Uterus (tissue), 4 donors: ENCODE data around the gene SNAP47. TPM values are rescaled to one million over a fixed set of nuclear protein-coding genes. Genes with fewer than 3 reads are reported as not detected.

Experiments
- DNase-seq, 2 donors: peaks; one replicate each; pipeline ENCODE4 v3.0.0-alpha.2; 2019 to 2020
- H3K27ac ChIP-seq, 2 donors: fragments of 200-600 bp; sonication (generic); 1 replicate in 1 of 2; 2 replicates in 1 of 2; pipeline ENCODE4 v1.5.1; 2016 to 2018
- H3K27me3 ChIP-seq, 2 donors: fragments of 200-600 bp; sonication (generic); one replicate each; pipeline ENCODE4 v1.5.1; 2018 to 2019; ENCODE audit warnings: control low read depth in 1 of 2
- H3K36me3 ChIP-seq, 2 donors: fragments of 200-600 bp; sonication (generic); one replicate each; pipeline ENCODE4 v1.5.1; 2019; ENCODE audit warnings: control low read depth in 1 of 2
- H3K4me1 ChIP-seq, 2 donors: fragments of 200-600 bp; sonication (generic); one replicate each; pipeline ENCODE4 v1.5.1; 2018 to 2019; ENCODE audit warnings: control low read depth in 1 of 2
- H3K4me3 ChIP-seq, 2 donors: fragments of 200-600 bp; sonication (generic); 1 replicate in 1 of 2; 2 replicates in 1 of 2; pipeline ENCODE4 v1.5.1; 2018 to 2019; ENCODE audit warnings: mild to moderate bottlenecking in 1 of 2
- H3K9me3 ChIP-seq, 2 donors: fragments of 200-600 bp; sonication (generic); one replicate each; pipeline ENCODE4 v1.5.1; 2019; ENCODE audit warnings: control low read depth in 1 of 2
- POLR2A ChIP-seq, 2 donors: fragments of 450-650 bp; IDR thresholded peaks; one replicate each; pipeline ENCODE4 v1.6.1; 2016; ENCODE audit warnings: antibody characterized with exemption in 2 of 2, mild to moderate bottlenecking in 1 of 2, moderate library complexity in 1 of 2
- intact Hi-C: fragments of 100-400 bp; cut with DNase I; formaldehyde crosslinking; loops from one replicate; pipeline ENCODE4 v1.15.1; 2023; ENCODE audit warnings: low total_unique reads
- total RNA-seq, 4 donors: library from RNA; depleted of rRNA in 3 of 4; stranded (reverse); fragments of >200 nt in 3 of 4; gene quantifications; one replicate each; pipeline versions ENCODE4 v1.1.0 to v1.2.4, GENCODE V29; 2014 to 2023
- TF ChIP-seq, protein P1 (sequence below), 4 experiments: fragments of 200-600 bp in 2 of 4; fragments of 450-650 bp in 2 of 4; sonication (generic) in 2 of 4; IDR thresholded peaks; one replicate each; pipeline ENCODE4 v1.5.1; 2016 to 2019; ENCODE audit warnings: antibody characterized with exemption in 4 of 4, mild to moderate bottlenecking in 2 of 4, moderate library complexity in 1 of 4
- donor health status: DM: yes; HTN: yes; CAD: no.

The SNAP47 gene
- total RNA-seq, 4 donors from 2014 or later, result 33.3 to 75.5 (median 55.2) TPM

DNA sequence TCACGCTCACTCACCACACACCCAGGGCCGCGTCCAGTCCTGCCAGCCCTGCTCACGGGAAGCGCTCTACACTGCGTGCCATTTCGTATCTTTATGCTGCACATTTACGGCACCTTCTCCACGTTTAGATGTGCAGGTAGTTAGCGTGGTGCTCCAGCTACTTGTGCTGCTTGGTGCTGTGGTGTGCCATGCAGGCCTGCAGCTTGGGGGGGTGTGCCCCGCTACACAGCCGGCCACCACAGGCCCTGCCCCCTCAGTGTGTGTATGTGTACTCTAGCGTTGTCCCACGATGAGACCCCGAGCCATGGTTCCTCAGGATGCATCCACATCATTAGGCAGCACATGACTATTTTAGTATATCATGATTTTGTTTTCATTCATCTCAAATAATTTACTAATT lies 38.3 kb downstream of the SNAP47 start:
- no peaks in the 10 kb centered on the region for H3K36me3 ChIP-seq
- TF ChIP-seq POLR2A (IDR thresholded peaks at IDR 0.05), result no peak
- TF ChIP-seq, protein P1, sequence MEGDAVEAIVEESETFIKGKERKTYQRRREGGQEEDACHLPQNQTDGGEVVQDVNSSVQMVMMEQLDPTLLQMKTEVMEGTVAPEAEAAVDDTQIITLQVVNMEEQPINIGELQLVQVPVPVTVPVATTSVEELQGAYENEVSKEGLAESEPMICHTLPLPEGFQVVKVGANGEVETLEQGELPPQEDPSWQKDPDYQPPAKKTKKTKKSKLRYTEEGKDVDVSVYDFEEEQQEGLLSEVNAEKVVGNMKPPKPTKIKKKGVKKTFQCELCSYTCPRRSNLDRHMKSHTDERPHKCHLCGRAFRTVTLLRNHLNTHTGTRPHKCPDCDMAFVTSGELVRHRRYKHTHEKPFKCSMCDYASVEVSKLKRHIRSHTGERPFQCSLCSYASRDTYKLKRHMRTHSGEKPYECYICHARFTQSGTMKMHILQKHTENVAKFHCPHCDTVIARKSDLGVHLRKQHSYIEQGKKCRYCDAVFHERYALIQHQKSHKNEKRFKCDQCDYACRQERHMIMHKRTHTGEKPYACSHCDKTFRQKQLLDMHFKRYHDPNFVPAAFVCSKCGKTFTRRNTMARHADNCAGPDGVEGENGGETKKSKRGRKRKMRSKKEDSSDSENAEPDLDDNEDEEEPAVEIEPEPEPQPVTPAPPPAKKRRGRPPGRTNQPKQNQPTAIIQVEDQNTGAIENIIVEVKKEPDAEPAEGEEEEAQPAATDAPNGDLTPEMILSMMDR (IDR thresholded peaks at IDR 0.05), result no peak
- intact Hi-C loops, result no loop called here
- H3K4me1 ChIP-seq, result peaks cover 3 to 4% of the 10 kb centered on the region in 2 donors
- H3K27me3 ChIP-seq, result no peaks in the 10 kb centered on the region
- no peak for DNase-seq
- H3K27ac ChIP-seq, result no peak overlapping the region
- no peaks in the 10 kb centered on the region for H3K9me3 ChIP-seq
- no peak overlapping the region for H3K4me3 ChIP-seq

- Histone ChIP-seq H3K27ac (peak overlapping the region; percentile 54 to 69), H3K9me3 (no peaks in the 10 kb centered on the region), H3K36me3 (no peaks in the 10 kb centered on the region), H3K27me3 (no peaks in the 10 kb centered on the region), H3K4me3 (no peak overlapping the region), H3K4me1 (peaks cover 3 to 4% of the 10 kb centered on the region in 2 donors)
- DNase-seq, result no peak
- intact Hi-C loops, result no loop called here
- no peak for TF ChIP-seq POLR2A (IDR thresholded peaks at IDR 0.05)
- TF ChIP-seq, protein P1 (IDR thresholded peaks at IDR 0.05), result no peak
These were observed 39.0 kb downstream of the SNAP47 start for GRCh38 chr1:227774051-227774731.

DNA sequence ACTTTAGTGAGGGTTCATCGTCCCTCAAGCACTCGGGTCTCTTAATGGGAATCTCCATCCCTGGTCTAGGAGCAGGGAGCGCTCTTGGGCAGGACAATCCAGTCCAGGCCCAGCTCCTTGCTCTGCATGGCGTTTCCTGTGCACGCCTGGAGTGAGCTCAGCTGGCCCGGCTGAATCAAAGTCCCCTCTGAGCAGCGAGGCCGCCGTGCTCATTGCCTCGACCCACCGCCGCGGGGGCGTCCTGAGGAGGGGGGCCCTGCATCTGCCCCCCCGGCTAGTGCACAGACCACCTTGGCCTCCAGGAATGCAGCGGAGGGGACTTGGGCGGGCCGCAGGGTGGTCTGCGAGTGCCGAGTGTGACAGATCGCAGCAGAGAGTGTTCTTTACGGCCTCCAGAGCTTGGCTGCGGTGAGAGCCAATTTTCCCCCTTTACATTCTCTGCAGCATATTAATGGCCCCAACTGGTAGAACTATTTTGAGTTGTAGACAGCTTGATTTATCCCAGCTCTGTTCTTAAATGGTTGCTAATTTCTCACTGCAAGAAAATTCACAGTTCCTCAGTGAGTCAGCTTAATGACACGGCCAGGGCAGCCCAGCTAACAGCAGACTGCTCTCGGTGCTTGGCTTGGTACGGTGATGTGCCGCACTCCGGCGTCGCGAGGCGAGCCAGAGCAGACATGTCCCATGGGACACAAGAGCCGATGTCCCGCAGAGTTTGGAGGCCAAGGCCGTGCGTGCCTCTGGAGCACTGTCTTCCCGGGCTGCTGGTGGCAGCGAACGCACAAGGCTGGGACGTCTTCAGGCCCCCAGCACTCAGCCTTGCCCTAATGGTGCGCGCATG lies 39.8 kb downstream of the SNAP47 start:
- peak in 1 of 2 donors; percentile 55 for DNase-seq
- Histone ChIP-seq H3K27ac (peak overlapping the region; percentile 54 to 69), H3K4me1 (peaks cover 3 to 4% of the 10 kb centered on the region in 2 donors), H3K27me3 (no peaks in the 10 kb centered on the region), H3K4me3 (no peak overlapping the region), H3K36me3 (no peaks in the 10 kb centered on the region), H3K9me3 (no peaks in the 10 kb centered on the region)
- TF ChIP-seq, protein P1 (IDR thresholded peaks at IDR 0.05), result no peak
- TF ChIP-seq POLR2A (IDR thresholded peaks at IDR 0.05), result no peak
- intact Hi-C loops, result no loop called here

DNA sequence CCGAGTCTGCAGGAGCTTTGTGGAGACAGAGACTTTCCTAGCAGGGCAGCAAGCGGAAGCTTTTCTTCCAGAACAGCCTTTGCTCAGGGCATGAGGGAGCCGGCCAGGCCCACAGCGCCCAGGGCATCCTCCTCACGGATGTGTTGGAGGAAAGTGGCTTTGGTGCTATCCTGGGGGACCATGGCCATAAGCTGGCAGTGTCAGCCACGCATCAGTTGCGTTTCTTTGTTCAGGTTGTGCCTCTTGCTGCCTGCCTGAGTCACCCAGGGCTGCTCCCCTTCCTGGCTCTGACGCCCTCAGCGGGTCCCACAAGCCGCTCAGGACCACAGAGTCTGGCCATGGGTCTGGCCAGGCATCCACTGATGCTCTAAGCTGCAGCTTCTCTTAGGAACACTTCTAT lies 40.6 kb downstream of the SNAP47 start:
- Histone ChIP-seq H3K36me3 (no peaks in the 10 kb centered on the region), H3K4me1 (peaks cover 3 to 4% of the 10 kb centered on the region in 2 donors), H3K27ac (peak overlapping the region in 1 of 2 donors; percentile 69), H3K27me3 (no peaks in the 10 kb centered on the region), H3K4me3 (no peak overlapping the region), H3K9me3 (no peaks in the 10 kb centered on the region)
- no peak for DNase-seq
- TF ChIP-seq POLR2A (IDR thresholded peaks at IDR 0.05), result no peak
- TF ChIP-seq, protein P1 (IDR thresholded peaks at IDR 0.05), result no peak
- intact Hi-C loops, result no loop called here

DNA sequence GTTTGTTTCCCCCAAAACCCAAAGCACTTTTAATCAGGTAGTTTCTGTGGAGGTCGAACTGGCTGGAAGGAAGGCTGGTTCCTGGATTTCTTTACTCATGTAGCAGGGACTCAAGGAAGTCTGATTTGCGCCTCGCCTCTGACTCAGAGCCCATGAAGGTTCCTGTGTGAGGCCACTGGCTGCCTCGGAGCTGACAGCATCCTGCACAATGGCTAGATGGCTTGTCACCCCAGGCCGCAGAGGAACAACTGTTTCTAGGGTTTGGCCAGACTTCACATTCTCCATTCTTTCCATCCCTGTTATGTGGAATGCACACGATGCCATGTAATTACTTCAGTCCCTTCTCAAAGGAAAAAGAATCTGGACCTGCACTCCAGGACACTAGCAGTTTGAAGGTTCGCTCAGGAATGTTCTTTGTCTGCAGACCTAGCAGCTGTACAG lies 41.1 kb downstream of the SNAP47 start:
- TF ChIP-seq, protein P1 (IDR thresholded peaks at IDR 0.05), result no peak
- TF ChIP-seq POLR2A (IDR thresholded peaks at IDR 0.05), result no peak
- no peaks in the 10 kb centered on the region for H3K27me3 ChIP-seq
- no peak overlapping the region for H3K27ac ChIP-seq
- no peak overlapping the region for H3K4me3 ChIP-seq
- no peaks in the 10 kb centered on the region for H3K36me3 ChIP-seq
- H3K4me1 ChIP-seq, result peaks cover 3 to 4% of the 10 kb centered on the region in 2 donors
- no peak for DNase-seq
- no peaks in the 10 kb centered on the region for H3K9me3 ChIP-seq
- intact Hi-C loops, result no loop called here
